Keratinocyte (primary cell): Measurements from ENCODE around the gene CD177. TPM values are rescaled to one million over a fixed set of nuclear protein-coding genes. Genes with fewer than 3 reads are reported as not detected.

Experiments
- DNase-seq: peaks from one replicate; pipeline ENCODE4 v3.0.0-alpha.2; 2011; ENCODE audit warnings: low read depth, missing footprints, low spot score
- FAIRE-seq: peaks from 2 replicates; lab custom pipeline; 2011; peaks lifted over from hg19 to GRCh38; lab: Jason Lieb, UNC
- H2AFZ ChIP-seq: 2 replicates; pipeline ENCODE4 v1.6.0; 2012; ENCODE audit warnings: low read length, control low read depth, inconsistent platforms; ENCODE audit not compliant: control insufficient read depth
- H3K27ac ChIP-seq: 2 replicates; pipeline ENCODE4 v1.5.1; 2011; ENCODE audit warnings: low read length; ENCODE audit not compliant: control insufficient read depth, insufficient read depth
- H3K27me3 ChIP-seq: 3 replicates; pipeline ENCODE4 v1.6.0; 2011; ENCODE audit warnings: low read length; ENCODE audit not compliant: control insufficient read depth, insufficient read depth; ENCODE audit errors: extremely low read depth
- H3K36me3 ChIP-seq, 2 experiments: 2 replicates in 1 of 2; 3 replicates in 1 of 2; pipeline ENCODE4 v1.5.1; 2011; ENCODE audit warnings: low read length in 2 of 2, mild to moderate bottlenecking in 1 of 2; ENCODE audit not compliant: control insufficient read depth in 2 of 2, insufficient read depth in 2 of 2; ENCODE audit errors: extremely low read depth in 1 of 2
- H3K4me1 ChIP-seq: 3 replicates; pipeline ENCODE4 v1.5.1; 2011; ENCODE audit warnings: low read length; ENCODE audit not compliant: control insufficient read depth, insufficient read depth; ENCODE audit errors: extremely low read depth
- H3K4me2 ChIP-seq: 3 replicates; pipeline ENCODE4 v1.6.0; 2011; ENCODE audit warnings: low read depth, low read length; ENCODE audit not compliant: control insufficient read depth, insufficient read depth; ENCODE audit errors: extremely low read depth
- H3K4me3 ChIP-seq, 3 experiments: fragments of 200-600 bp in 1 of 3; sonication (generic) in 1 of 3; 2 replicates in 2 of 3; 3 replicates in 1 of 3; pipeline ENCODE4 v1.5.1; 2011 to 2016; ENCODE audit warnings: low read length in 3 of 3, mild to moderate bottlenecking in 3 of 3, control low read depth in 2 of 3, inconsistent platforms in 1 of 3, low read depth in 1 of 3, mixed read lengths in 1 of 3, mixed run types in 1 of 3, moderate library complexity in 1 of 3; ENCODE audit not compliant: control insufficient read depth in 2 of 3, insufficient read depth in 2 of 3; ENCODE audit errors: extremely low read depth in 1 of 3
- H3K79me2 ChIP-seq: 2 replicates; pipeline ENCODE4 v1.6.0; 2012; ENCODE audit warnings: low read length; ENCODE audit not compliant: control insufficient read depth, insufficient read depth
- H3K9ac ChIP-seq: 3 replicates; pipeline ENCODE4 v1.6.0; 2011; ENCODE audit warnings: low read length; ENCODE audit not compliant: control insufficient read depth, insufficient read depth; ENCODE audit errors: extremely low read depth
- H3K9me1 ChIP-seq: 3 replicates; pipeline ENCODE4 v1.6.0; 2011; ENCODE audit warnings: low read length; ENCODE audit not compliant: control insufficient read depth, insufficient read depth; ENCODE audit errors: extremely low read depth
- H3K9me3 ChIP-seq: 2 replicates; pipeline ENCODE4 v1.5.1; 2012; ENCODE audit warnings: low read depth, low read length; ENCODE audit not compliant: control insufficient read depth
- H4K20me1 ChIP-seq: 3 replicates; pipeline ENCODE4 v1.6.0; 2011; ENCODE audit warnings: low read length; ENCODE audit not compliant: control insufficient read depth, insufficient read depth; ENCODE audit errors: extremely low read depth
- CTCF ChIP-seq, 3 experiments: IDR thresholded peaks in 1 of 3; conservative IDR thresholded peaks in 1 of 3; optimal IDR thresholded peaks in 1 of 3; 2 replicates in 2 of 3; 3 replicates in 1 of 3; pipeline versions ENCODE3 to v1.5.1; 2011; ENCODE audit warnings: low read length in 3 of 3, mild to moderate bottlenecking in 3 of 3, moderate library complexity in 2 of 3, control low read depth in 1 of 3, inconsistent platforms in 1 of 3; ENCODE audit not compliant: insufficient read depth in 2 of 3; ENCODE audit errors: extremely low read depth in 1 of 3
- EZH2 ChIP-seq: IDR thresholded peaks from one replicate; pipeline ENCODE4 v1.6.1; 2012; ENCODE audit warnings: inconsistent platforms, mild to moderate bottlenecking, low read length, moderate library complexity
- dilution Hi-C: fragments of 300-500 bp; cut with MboI; formaldehyde crosslinking; loops from one replicate; pipeline ENCODE4 v1.7.0; 2020; ENCODE audit warnings: low sequenced_read_pairs; ENCODE audit not compliant: extremely low pct_ligation_motif_present
- polyA minus RNA-seq, 3 experiments: library from RNA; depleted of rRNA, polyadenylated mRNA; stranded (reverse); fragments of >200 nt; gene quantifications; 1 replicate in 1 of 3; 2 replicates in 1 of 3; 3 replicates in 1 of 3; pipeline ENCODE4 v1.2.3, GENCODE V29; 2011
- polyA plus RNA-seq, 5 experiments: library from polyadenylated mRNA; depleted of rRNA in 3 of 5; stranded (reverse) in 3 of 5; stranded (forward) in 1 of 5; unstranded in 1 of 5; fragments of >200 nt; gene quantifications; 1 replicate in 1 of 5; 2 replicates in 3 of 5; 3 replicates in 1 of 5; pipeline versions ENCODE4 v1.2.1 to v1.2.3, GENCODE V29; 2011 to 2012; ENCODE audit warnings: missing spikeins in 2 of 5, low read depth in 1 of 5, low replicate concordance in 1 of 5

Gene CD177
- polyA plus RNA-seq, result 1.1 to 1.7 TPM (median 1.2 TPM) in 3 replicates
- polyA plus RNA-seq (2011; ENCODE audit: low read depth), result 0.62 TPM
- polyA plus RNA-seq (2011; cell fraction: cytosol; rRNA removed), result 0.79 and 1.4 TPM in 2 replicates
- polyA plus RNA-seq (2011; cell fraction: nucleus; rRNA removed), result 2.3 and 3.7 TPM in 2 replicates
- 0.78 and 0.97 TPM in 2 replicates for polyA plus RNA-seq (2012; ENCODE audit: low replicate concordance)
- polyA minus RNA-seq, result 2.9 to 3.6 TPM (median 3.5 TPM) in 3 replicates
- polyA minus RNA-seq (2011; cell fraction: cytosol; rRNA and poly(A)+ RNA removed), result 2.3 TPM
- 2.1 and 4.3 TPM in 2 replicates for polyA minus RNA-seq (2011; cell fraction: nucleus; rRNA and poly(A)+ RNA removed)

- dilution Hi-C loops, result no loop called here
- FAIRE-seq, result no peak
- Histone ChIP-seq H3K4me1 (no peaks in the 10 kb centered on the region), H3K4me2 (no peak within 1 kb of the TSS), H3K79me2 (no peaks in the 10 kb centered on the region), H3K4me3 (no peak within 1 kb of the TSS), H3K27ac (no peak within 1 kb of the TSS), H3K27me3 (no peaks in the 10 kb centered on the region), H3K9me3 (no peaks in the 10 kb centered on the region), H3K36me3 (no peaks in the 10 kb centered on the region), H4K20me1 (no peaks in the 10 kb centered on the region), H2AFZ (no peak within 1 kb of the TSS), H3K9me1 (no peaks in the 10 kb centered on the region), H3K9ac (no peak within 1 kb of the TSS)
- no peak for DNase-seq
- TF ChIP-seq EZH2 (no peak), CTCF (optimal IDR thresholded peaks at IDR 0.05 in 1 of 3, IDR thresholded peaks at IDR 0.05 in 1 of 3, conservative IDR thresholded peaks at IDR 0.05 in 1 of 3; ENCODE audit: extremely low read depth in 1 of 3, insufficient read depth in 2 of 3, low read length in 3 of 3) (no peak)
Measured at GRCh38 chr19:43353606-43354304, at the start of gene CD177. CD177 (plus strand) TSS chr19:43353686; CDS start chr19:43353715, 29 bp downstream.

GRCh38 chr19:43305642-43306041 is 47.8 kb upstream of the CD177 start:
- no peaks in the 10 kb centered on the region for H3K79me2 ChIP-seq
- H3K4me1 ChIP-seq, result peaks cover 19% of the 10 kb centered on the region
- dilution Hi-C loops, result no loop called here
- peaks cover 4% of the 10 kb centered on the region for H3K9me3 ChIP-seq
- H3K27ac ChIP-seq, result no peak overlapping the region
- H3K4me3 ChIP-seq, result no peak overlapping the region
- no peaks in the 10 kb centered on the region for H3K27me3 ChIP-seq
- H3K4me2 ChIP-seq, result no peak overlapping the region
- no peak for FAIRE-seq
- no peak overlapping the region for H3K9ac ChIP-seq
- H4K20me1 ChIP-seq, result no peaks in the 10 kb centered on the region
- no peak overlapping the region for H2AFZ ChIP-seq
- no peaks in the 10 kb centered on the region for H3K36me3 ChIP-seq
- H3K9me1 ChIP-seq, result peaks cover 3% of the 10 kb centered on the region
- TF ChIP-seq EZH2 (no peak), CTCF (optimal IDR thresholded peaks at IDR 0.05 in 1 of 3, IDR thresholded peaks at IDR 0.05 in 1 of 3, conservative IDR thresholded peaks at IDR 0.05 in 1 of 3; ENCODE audit: extremely low read depth in 1 of 3, insufficient read depth in 2 of 3, low read length in 3 of 3) (peak in 2 of 3 experiments; percentile 26 to 29)
- DNase-seq, result no peak
